OCI-LY7 (cell line): ENCODE measurements around the gene SCYGR3.

Experiments used
- CTCF ChIP-seq: fragments of 200-600 bp; sonication (generic); conservative IDR thresholded peaks from 2 replicates; pipeline ENCODE4 v1.5.1; 2014; ENCODE audit warnings: mild to moderate bottlenecking, antibody characterized with exemption, low read length, moderate library complexity, mixed read lengths
- EZH2phosphoT487 ChIP-seq: fragments of 200-600 bp; sonication (generic); IDR thresholded peaks from 2 replicates; pipeline ENCODE4 v1.6.1; 2018; ENCODE audit warnings: low read depth, borderline replicate concordance, mild to moderate bottlenecking, mixed run types, antibody characterized with exemption, low read length, moderate library complexity, mixed read lengths

GRCh38 chr2:227602358-227602757 lies 12.3 kb downstream of the SCYGR3 start:
- TF ChIP-seq CTCF (no peak), EZH2phosphoT487 (no peak)
